ENCODE results near the gene FLRT1.

Gene FLRT1, protein sequence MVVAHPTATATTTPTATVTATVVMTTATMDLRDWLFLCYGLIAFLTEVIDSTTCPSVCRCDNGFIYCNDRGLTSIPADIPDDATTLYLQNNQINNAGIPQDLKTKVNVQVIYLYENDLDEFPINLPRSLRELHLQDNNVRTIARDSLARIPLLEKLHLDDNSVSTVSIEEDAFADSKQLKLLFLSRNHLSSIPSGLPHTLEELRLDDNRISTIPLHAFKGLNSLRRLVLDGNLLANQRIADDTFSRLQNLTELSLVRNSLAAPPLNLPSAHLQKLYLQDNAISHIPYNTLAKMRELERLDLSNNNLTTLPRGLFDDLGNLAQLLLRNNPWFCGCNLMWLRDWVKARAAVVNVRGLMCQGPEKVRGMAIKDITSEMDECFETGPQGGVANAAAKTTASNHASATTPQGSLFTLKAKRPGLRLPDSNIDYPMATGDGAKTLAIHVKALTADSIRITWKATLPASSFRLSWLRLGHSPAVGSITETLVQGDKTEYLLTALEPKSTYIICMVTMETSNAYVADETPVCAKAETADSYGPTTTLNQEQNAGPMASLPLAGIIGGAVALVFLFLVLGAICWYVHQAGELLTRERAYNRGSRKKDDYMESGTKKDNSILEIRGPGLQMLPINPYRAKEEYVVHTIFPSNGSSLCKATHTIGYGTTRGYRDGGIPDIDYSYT

GRCh38 chr11:64035576-64035975 is at the start of gene FLRT1:
Gene FLRT1 (plus strand): TSS chr11:64035931. CDS start chr11:64116268, 80,337 bp downstream.
- DNase-seq: no peak

DNA sequence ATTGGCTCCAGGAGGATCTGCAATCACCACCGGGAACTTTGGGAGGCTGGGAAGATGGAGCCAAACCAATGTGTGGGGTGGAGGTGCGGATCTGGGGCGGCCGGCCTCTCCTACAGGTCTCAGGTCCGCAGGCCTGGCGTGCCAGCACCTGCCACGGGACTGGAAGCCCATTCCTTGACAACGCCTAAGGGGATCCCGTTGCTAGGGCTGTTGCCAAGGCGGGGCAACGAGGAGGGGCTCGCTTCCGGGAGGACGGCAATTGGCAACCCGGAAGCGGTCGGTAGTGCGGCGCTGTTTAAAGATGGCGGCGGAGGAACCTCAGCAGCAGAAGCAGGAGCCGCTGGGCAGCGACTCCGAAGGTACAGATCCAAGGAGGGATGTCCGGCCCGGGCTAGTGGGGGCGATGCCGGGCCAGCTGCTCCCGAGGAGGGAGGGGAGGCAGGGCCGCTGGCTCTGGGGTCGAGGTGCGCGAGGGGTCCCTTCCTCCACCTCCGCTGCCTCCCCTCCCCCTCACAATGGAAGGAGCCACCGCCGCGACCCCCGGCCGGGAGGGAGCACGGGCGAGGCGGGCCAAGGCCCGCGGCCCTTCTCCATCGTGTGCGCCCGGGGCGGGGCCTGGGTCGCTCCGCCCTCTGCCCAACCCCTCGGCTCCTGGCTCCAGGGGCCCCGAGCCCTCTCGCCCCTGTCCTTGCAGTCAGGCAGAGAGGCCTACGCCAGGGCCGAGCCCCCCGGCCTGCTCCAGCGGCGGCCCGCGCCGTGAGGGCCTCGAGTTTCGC is 49.4 kb upstream of the FLRT1 start, which contains the start of gene OTUB1:
OTUB1 (plus strand) TSS at position 283 of the 776 bp plus-strand sequence; CDS start at position 302, 19 bp downstream.
- DNase-seq: peak; percentile 54 to 84

GRCh38 chr11:63986932-63987513 is 48.7 kb upstream of the FLRT1 start:
- DNase-seq: no peak

- no peak for DNase-seq
Observed at GRCh38 chr11:63991558-63991957, 44.2 kb upstream of the FLRT1 start.

GRCh38 chr11:63993100-63993499 is 42.6 kb upstream of the FLRT1 start:
- DNase-seq: no peak

GRCh38 chr11:63993993-63994392 is 41.7 kb upstream of the FLRT1 start:
- no peak for DNase-seq

DNA sequence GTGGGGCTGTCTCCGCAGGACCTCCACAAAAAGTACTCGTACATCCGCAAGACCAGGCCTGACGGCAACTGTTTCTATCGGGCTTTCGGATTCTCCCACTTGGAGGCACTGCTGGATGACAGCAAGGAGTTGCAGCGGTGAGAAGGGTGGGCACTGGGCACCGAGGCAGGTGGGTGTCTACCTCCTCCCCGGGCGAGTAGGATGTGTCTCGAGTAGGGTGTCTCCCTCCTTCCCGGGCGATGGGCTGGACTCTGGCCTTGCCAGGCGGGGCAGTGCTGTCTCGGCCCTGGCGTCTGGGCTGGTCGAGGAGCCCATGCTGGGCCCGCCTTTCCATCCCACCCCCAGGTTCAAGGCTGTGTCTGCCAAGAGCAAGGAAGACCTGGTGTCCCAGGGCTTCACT is 39.2 kb upstream of the FLRT1 start:
- no peak for DNase-seq

GRCh38 chr11:63997104-63997700 is 38.5 kb upstream of the FLRT1 start:
- no peak for DNase-seq

GRCh38 chr11:63997801-63998337 is 37.9 kb upstream of the FLRT1 start:
- DNase-seq: no peak

GRCh38 chr11:63998558-63999348 is 37.0 kb upstream of the FLRT1 start:
- no peak for DNase-seq

DNA sequence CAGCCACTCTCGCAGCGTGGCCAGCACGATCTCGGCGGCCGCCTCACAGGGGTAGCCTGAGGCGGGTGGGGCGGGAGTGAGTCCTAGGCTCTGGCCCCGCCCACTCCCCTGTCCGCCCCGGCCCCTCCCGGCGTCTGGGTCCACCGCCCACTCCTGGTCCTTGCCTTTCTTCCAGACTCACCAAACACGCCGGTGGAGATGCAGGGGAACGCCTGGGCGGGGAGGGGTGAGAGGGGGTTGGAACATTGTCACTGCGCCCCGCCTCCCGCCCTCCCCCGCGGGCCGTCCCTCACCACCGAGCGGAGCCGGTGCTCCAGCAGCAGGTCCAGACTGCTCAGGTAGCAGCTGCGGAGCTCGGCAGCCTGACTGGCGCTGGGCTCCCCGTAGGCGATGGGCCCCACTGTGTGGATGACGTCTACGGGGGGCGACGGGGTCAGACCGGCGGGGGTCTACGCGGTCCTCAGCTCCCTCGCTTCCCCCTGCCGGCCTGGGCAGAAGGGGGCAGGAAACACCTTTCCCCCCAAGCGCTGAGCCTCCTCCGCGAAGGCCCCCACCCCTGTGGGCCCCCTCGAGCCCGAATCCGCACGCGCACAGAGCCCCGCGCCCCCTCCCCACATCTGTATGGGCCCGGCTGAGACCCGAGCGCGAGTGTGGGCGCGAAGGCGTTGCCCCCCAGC is 36.2 kb upstream of the FLRT1 start:
- DNase-seq: no peak

- DNase-seq: no peak
Observed at GRCh38 chr11:64000026-64000739, 35.5 kb upstream of the FLRT1 start.

DNA sequence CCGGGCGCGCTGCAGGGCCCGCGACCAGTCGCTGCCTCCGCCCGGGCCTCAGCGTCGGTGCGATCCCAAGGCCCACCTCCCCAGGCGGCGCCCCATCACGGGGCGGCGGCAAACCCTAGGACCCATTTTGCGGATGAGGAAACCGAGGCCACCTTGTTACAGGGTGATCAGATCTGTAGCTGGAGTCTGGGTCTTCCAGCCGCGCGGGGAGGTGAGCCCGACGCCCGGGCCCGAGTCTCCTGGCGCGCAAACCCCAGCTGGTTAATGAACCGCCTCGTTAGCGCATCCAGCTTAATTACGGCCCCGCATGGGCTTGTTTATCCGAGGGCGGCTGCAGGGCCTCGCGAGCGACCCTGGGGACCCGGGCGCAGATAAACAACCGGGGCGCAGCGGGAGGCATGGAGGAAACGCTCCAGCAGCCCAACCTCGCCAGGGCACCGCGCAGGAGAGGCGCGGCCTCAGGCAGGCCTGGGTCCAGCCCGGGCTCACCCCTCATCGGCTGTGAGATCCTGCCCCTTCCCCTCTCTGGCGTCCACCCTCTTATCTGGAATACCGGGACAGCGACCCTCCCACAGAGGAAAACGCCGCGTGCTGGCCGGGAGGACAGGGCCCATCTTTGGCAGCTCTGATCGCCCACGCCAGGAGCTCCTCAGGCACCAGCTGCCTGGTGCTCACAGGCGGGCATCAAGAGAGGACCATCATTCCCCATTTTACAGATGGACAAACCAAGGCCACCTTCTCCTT is 34.8 kb upstream of the FLRT1 start:
- no peak for DNase-seq

DNA sequence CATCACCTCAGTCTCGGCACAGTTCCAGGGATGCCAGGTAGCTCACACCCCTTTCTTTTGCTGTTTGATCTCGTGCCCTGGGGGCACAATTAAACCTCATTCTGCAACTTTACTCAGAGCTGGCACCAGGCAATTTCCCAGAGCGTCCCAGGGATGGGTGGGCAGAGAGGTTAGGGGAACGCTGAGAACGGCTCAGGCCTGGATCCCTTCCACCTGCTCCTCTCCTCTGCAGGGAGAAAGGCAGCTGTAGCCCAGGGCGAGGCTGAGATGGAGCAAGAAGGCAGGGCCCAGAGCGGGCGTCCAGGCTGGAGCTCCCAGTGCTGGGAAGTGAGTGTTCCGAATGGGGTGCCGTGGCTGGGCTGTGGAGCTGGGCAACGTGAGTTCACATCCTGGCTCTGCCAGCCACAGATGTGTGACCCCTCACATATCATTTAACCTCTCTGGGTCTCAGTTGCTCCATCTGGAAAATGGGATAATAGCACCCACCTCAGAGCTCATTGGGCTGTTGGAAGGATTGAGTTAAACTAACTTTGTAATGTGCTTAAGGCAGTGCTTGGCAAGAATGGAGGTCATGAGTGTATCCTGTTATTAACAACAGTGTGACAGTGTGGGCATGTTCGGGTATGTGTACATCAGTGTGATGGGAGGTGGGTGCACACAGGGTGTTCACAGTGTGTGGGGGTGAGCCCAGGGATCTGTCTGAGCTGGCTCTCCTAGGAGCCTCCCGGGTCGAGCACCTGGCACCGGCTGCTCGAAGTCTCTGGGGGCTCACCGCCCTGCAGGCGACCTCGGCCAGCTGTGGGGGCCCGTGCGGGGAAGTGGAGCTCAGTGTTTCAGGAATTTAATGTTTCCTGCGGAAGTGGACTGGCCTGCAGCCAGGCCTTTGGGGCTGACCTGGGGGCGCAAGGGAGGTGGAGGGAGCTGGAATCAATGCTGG is 34.0 kb upstream of the FLRT1 start:
- no peak for DNase-seq

DNA sequence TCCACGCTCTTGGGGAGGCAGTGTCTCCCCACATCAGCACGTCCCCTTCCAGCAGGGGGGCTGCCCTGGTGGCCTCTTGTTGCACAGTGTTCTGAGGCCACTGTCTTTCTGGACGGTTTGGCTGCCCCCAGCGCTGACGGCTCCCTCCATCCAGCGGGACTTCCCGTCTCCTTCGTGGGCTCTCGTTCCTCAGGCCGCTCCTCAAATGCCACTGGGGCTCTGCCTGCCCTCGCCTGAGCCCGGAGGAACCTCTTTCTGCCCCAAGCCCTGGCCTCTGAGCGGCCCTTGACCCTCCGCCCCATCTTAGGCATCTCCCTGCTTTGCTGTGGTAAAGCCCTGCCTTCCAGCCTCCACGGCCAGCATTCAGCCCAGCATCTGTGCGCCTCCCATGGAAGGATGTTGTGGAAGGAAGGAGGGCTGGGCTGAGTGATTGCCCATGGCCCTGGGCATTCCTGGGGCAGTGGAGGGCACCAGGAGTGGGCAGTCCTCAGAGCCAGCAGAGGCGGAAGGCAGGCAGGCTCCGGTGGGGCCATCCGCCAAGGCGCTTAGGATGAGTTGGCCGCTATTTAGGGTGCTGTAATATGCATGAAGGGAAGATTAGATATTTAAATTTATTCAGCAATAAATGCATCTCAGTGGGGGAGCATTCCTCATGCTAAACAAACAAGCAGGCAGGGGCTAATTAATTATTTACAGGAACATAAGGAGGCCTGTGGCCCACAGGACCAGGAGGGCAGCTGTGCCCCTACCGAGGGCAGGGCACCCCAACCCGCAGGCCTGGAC is 31.7 kb upstream of the FLRT1 start:
- DNase-seq: no peak

GRCh38 chr11:64004590-64004984 is 31.1 kb upstream of the FLRT1 start:
- DNase-seq: no peak

- DNase-seq: no peak
Observed at GRCh38 chr11:64005691-64006090, 30.0 kb upstream of the FLRT1 start.

Data from cerebellar nuclear complex (tissue), 1 donor.